ENCODE measurements around the gene CDC42BPG.

CDC42BPG gene

GRCh38 chr11:64880240-64881001, 36.0 kb upstream of the CDC42BPG start:
- DNase-seq (ENCODE audit: low read depth in 3 of 3) = no peak

GRCh38 chr11:64879244-64879900, 34.9 kb upstream of the CDC42BPG start:
- no peak for DNase-seq (ENCODE audit: low read depth in 3 of 3)

GRCh38 chr11:64878494-64879243, 34.2 kb upstream of the CDC42BPG start, which contains the start of gene EHD1:
Gene EHD1, minus strand, starts transcription at chr11:64878621. Its CDS starts 157 bp downstream, at chr11:64878464.
- peak; percentile 99 to 100 (median 99) for DNase-seq (ENCODE audit: low read depth in 3 of 3)

GRCh38 chr11:64878223-64878493, 33.7 kb upstream of the CDC42BPG start:
- no peak for DNase-seq (ENCODE audit: low read depth in 3 of 3)

GRCh38 chr11:64877390-64878222, 33.2 kb upstream of the CDC42BPG start:
- no peak for DNase-seq (ENCODE audit: low read depth in 3 of 3)

GRCh38 chr11:64876835-64877341, 32.4 kb upstream of the CDC42BPG start:
- DNase-seq (ENCODE audit: low read depth in 3 of 3) = no peak

- peak in 1 of 3 experiments; percentile 50 for DNase-seq (ENCODE audit: low read depth in 3 of 3)
Observed at GRCh38 chr11:64876229-64876750, 31.8 kb upstream of the CDC42BPG start.

- no peak for DNase-seq (ENCODE audit: low read depth in 3 of 3)
Observed at GRCh38 chr11:64875369-64876228, 31.1 kb upstream of the CDC42BPG start.

- no peak for DNase-seq (ENCODE audit: low read depth in 3 of 3)
Observed at GRCh38 chr11:64874308-64875240, 30.1 kb upstream of the CDC42BPG start.

- DNase-seq (ENCODE audit: low read depth in 3 of 3) = no peak
Observed at GRCh38 chr11:64872790-64873488, 28.5 kb upstream of the CDC42BPG start.

GRCh38 chr11:64871492-64871891, 27.0 kb upstream of the CDC42BPG start:
- DNase-seq (ENCODE audit: low read depth in 3 of 3) = no peak

- DNase-seq (ENCODE audit: low read depth in 3 of 3) = no peak
Observed at GRCh38 chr11:64870893-64871466, 26.5 kb upstream of the CDC42BPG start.

GRCh38 chr11:64870176-64870892, 25.9 kb upstream of the CDC42BPG start:
- DNase-seq (ENCODE audit: low read depth in 3 of 3) = no peak

GRCh38 chr11:64869571-64870175, 25.2 kb upstream of the CDC42BPG start:
- no peak for DNase-seq (ENCODE audit: low read depth in 3 of 3)

- no peak for DNase-seq (ENCODE audit: low read depth in 3 of 3)
Observed at GRCh38 chr11:64868904-64869570, 24.6 kb upstream of the CDC42BPG start.

- DNase-seq (ENCODE audit: low read depth in 3 of 3) = no peak
Observed at GRCh38 chr11:64867748-64868462, 23.5 kb upstream of the CDC42BPG start.

All from stimulated activated CD4-positive, alpha-beta T cell treated with anti-CD3 and anti-CD28 coated beads, TNF-alpha, amount 100 ng/mL, for 24 hours (primary cell).